Activated CD4-positive, alpha-beta T cell treated with anti-CD3 and anti-CD28 coated beads, Interleukin-2, amount 50 U/mL, for 16 hours (primary cell): ENCODE results near the gene BABAM2.
A peak's percentile ranks its signal among the peaks of the same experiment; 100 is the strongest.
"Not testable (repeated sequence)": the region's sequence is repeated elsewhere in the genome, so short reads cannot be mapped to it uniquely, and the experiment has no call there.

Experiments used
- DNase-seq: peaks from one replicate; pipeline ENCODE4 v3.0.0-alpha.2; 2020

BABAM2 gene

DNA sequence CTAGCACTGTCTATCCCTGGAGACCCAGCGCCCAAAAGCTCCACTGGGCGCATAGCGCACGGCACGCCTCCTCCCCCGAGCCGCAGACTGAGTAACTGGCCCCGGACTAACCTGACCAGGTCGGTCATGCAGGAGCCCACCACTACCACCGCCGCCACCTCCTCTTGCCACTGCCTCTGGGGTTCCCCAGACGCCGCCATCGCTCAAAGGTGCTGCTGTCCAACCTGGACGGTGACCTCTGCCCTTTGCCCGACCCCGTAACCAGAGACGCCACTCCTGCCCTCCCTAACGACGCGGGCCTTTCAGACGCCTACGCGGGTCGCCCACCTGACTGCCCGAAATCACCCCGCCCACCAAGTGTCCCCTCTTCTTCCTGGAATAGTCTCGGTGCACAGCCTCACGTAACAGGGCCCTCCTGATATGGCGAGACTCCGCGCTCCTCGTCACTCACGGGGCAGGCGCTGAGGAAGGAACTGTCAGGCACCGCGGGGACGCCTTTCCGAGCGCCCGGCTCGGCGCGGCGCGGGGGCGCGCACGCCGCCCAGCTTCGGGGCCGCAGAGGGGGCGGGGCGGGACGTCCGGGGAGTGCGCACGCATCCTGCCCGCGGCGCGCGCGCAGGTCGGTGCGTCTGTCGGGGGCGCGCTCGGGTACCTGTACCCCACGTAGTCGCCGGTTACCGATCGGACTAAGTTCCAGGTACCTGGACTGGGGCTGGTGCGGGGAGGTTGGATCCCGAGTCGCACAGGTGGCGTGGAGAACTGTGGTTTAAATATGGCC, at the start of gene BABAM2, which contains the start of gene RBKS:
BABAM2 (plus strand) TSS at position 584 of the 778 bp plus-strand sequence. CDS start 3,828 bp downstream, outside the sequence.
RBKS (minus strand) TSS at position 242 of the 778 bp plus-strand sequence; CDS start at position 200, 42 bp downstream.
- peak; percentile 89 for DNase-seq

DNA sequence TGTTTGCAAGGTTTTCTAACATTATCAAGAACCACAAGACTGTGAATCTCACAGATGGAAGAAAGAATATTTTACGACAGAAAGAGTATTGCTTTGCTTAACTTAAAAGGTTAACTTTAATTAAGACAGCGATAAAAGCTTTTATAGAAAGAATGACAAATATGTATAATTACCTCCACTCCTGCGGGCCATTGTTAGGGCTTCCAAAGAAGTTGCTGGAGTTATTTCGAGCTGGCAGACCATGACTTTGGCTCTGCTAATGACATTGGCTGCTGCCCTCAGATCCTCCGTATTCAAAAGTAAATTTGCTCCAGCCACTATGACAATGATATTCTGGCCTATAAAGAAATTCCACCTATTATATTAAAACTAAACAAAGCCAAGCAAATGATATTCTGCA, 47.6 kb upstream of the BABAM2 start:
- DNase-seq, result no peak

DNA sequence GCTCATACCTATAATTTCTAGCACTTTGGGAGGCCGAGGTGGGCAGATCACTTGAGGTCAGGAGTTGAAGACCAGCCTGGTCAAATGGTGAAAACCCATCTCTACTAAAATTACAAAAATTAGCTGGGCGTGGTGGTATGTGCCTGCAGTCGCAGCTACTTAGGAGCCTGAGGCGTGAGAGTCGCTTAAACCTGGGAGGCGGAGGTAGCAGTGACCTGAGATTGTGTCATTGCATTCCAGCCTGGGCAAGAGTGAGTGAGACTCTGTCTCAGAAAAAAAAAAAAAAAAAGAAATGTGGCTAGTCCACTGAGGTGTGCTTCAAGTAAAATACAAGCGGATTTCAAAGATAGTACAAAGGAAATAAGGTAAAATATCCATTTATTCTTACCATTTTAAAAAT, 46.5 kb upstream of the BABAM2 start:
- DNase-seq, result no peak

DNA sequence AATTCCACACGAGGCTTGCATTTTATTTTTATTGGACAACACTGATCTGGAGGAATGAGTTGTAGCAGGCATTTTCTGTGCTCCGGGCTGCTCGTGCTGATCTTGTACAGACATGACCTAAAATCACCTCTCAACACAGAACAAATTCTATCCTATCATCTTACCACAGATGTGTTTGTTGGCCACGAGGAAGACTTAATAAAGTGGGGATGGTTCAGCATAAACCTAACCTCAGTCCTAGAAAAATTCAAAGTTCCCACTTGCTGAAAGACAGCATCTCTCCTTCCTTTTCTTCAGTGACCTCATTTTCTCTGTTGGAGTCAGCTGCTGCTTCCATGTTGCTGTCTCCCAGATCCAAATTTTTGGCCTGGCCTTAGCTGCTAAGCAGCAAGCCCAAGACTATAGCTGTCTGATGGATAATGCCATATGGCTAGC, 45.7 kb upstream of the BABAM2 start:
- no peak for DNase-seq

DNA sequence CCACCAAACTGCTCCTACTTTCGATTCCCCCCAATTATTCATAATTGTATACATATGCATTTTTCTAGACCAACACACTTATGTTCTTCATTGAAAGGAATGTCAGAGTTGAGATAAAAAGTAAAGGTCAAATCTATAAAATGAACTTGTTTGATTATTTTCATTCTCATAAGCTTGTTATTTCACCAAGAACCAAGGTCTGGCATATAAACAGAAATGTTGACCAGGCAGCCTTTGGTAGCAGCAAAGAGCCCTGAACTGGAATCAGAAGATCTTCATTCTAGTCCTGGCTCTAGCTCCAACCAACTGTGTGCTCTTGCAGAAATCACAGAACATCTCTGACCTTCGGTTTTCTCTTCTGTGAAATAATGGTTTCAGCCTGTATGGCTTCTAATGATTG, 43.2 kb upstream of the BABAM2 start:
- no peak for DNase-seq

DNA sequence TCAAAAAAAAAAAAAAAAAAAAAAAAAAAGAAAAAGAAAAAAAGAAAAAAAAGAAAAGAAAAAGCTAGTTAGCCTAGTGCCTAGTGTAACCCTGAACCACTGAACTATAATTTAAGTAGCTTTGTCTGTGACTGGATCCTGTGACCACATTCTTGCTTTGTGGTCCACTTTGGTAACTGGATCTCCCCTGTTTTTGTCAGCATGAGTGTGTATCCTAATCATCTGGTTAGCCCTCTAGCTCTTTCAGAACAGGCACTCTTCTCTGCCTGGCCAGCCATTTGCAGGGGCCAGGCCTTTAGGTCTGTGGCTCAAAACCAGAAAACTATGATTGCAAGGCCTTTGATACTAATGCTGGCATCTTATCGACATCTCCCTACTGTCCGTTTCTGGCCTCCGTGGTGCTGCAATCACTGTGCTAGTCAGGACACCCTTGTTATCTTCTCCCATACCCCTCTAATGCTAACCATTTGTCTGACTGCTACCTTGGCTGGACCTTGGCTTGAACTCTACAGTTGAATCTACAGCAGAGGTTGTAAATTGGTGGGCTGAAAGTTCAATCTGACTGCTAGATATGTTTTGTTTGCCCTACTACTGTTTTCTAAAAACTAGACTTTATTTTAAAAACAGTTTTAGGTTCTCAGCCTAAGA, 40.8 kb upstream of the BABAM2 start:
- DNase-seq, result no peak

DNA sequence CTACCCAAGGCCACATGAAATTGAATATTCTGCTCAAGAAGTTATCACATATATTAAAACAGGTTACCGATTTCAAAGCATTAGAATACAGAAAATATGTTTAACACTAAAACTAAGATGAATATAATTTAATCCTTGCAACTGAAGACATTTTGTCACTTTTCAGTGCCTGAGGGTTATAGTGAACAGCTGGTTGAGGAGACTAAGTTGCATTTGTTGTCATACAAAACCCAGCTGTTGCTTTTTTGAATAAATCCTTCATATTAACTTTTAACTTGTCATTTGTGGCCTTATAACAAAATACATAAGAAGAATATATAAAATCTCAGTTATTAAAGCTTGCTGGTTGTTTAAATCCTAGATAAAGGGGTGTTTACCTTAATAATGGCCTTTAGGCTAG, 37.8 kb upstream of the BABAM2 start:
- no peak for DNase-seq

DNA sequence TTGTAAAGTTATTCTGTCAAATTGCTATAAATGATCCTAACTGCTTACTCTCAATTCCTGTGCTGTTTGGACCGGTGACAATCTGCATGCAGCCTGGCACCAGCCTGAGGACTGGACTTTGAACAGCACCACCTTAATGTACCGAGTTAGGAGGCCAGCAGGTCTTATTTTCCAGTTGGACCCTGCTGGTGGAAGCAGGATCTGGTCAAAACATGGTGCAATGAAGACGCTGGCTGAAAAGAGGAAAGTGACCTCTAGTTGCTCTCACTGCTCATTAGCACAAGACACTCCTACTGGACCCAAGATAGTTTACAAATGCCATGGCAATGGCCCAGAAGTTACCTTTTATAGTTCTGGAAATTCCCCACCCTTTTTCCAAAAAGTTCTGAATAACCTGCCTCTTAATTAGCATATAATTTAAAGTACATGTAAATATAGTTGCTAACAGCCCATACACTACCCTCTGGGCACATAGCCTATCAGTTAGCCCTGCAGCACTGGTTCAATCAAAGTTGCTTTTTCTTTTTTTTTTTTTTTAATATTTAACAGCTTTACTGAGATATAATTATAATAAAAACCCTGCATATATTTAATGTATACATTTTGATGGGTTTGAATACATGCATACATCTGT, 36.2 kb upstream of the BABAM2 start:
- no peak for DNase-seq

DNA sequence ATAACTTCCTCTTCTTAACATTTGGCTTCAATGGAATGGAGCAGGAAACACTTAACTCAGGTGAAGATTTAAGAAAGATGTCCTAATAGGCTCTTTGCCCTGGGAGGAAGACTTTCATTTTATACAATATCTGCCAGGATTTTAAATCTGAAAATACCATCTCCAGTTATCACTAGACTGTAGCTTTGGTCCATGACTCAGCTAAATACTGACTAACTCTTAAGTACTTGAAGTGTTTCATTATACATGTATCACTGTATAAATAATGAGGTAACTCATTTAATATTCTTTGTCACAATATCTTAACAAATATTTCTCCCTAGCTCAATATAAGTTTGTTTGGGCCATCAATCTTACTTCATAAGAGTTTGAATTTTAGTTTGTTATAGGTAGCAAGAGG, 35.1 kb upstream of the BABAM2 start:
- peak; percentile 35 for DNase-seq

DNA sequence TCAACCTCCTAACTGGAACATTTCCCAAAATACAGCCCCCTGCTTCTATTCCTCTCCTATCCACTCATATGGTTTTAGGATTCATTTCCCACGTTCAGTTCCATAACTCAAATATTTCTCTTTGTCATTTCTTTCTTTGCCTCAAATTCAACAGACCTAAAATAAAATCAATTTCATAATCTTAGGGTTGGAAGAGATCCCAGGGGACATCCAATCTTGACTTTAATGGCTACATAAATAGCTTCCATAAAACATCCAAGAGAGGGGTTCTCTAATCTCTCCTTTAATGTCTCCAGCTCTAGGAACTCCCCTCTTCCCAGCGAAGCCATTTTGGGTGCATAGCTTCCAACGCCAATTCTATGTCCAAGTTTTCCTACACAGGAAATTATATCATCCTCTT, 34.1 kb upstream of the BABAM2 start:
- DNase-seq, result no peak

DNA sequence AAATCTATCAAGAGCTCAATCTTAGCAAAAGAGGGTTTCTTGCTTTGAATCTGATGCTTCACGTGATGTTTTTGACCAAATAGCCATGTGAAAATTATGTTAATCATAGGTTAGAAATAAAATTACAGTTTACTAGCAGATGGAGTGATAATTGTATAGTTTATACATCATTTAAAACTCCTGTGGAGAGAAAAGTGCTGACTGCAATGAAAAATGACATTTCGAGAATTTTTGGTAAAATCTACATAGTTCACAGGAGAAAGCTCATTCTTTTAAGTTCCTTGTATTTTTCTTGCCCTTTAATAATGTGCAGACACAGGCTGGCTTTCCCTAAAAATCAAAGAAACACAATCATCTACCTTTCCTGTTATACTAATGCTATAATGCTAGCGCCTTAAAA, 33.6 kb upstream of the BABAM2 start:
- DNase-seq, result no peak

DNA sequence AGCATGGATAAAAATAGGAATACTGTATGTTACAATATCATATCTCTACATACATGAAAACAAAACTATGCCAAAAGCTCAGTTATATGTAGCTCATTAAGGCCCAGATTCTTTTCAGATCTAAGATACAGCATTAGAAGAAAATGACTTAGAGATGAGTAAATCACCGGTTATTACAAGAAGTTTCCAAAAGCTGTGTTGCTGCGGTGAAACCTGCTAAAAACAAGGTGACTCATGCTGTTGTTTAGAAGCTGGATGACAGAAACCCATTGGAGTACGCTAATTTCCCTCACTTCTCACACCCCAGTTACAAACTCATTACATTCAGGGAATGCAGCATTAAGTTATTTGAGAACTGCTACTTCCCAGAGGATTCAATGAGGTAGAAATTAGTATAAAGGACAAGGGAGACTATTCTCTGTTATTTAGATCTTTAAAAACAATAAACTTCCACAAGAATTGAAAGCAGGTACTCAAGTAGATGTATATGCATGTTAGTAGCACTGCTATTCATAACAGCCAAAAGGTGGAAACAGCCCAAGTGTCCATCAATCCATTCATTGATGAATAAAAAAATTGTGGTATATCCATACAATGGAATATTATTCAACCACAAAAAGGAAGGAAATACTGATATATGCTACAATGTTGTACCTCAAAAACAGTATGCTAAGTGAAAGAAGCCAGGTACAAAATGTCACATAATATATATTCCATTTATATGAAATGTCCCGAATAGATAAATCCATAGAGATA, 32.9 kb upstream of the BABAM2 start:
- DNase-seq, result peak; percentile 80

DNA sequence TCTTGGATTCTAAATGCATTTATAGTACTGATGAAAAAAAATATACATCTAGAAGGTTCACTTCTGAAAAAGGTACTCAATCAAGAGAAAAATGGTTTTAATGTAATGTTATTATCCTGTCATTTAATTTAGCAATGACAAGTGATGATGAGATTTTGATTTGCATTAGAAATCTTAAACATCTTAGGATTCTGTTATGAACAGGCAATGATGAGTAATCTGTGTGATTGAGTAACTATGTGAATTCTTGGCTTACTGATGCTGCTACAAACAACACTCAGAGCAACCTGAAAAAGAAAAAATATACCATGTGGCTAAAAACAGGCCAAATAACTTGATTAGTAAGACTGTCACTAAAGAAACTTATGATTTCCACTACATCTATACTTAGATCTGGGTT, 30.4 kb upstream of the BABAM2 start:
- DNase-seq, result peak; percentile 70

DNA sequence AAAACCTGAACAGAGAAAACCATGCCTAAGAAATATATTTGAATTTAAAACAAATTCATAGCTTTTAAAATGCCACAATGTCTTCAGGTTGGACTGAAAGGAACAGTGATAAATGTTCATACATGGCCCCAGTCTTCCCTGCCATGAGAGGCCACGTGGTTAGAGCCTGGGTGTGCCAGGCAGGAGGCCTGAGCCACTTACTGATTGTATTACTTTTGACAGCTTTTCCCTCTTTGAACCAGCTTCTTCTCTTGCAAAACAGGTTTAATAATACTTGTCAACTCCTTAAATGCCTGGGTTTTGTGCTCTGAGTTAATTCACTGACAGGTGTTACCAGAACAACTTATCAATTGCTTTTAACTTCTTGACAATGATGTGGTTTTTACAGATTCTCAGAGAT, 27.4 kb upstream of the BABAM2 start:
- DNase-seq, result no peak

DNA sequence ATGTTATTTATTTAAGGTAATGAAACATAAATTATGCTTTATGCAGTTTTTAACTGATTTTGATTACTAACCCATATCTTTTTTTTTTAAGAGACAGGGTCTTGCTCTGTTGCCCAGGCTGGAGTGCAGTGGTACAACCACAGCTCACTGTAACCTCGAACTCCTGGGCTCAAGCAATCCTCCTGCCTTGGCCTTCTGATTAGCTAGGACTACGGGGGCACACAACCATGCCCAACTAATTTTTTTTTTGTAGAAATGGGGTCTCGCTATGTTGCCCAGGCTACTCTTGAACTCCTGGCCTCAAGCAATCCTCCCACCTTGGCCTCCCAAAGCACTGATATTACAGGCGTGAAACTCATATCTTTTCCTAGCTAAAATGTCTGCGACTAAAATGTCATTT, 26.6 kb upstream of the BABAM2 start:
- DNase-seq, result not testable (repeated sequence)

DNA sequence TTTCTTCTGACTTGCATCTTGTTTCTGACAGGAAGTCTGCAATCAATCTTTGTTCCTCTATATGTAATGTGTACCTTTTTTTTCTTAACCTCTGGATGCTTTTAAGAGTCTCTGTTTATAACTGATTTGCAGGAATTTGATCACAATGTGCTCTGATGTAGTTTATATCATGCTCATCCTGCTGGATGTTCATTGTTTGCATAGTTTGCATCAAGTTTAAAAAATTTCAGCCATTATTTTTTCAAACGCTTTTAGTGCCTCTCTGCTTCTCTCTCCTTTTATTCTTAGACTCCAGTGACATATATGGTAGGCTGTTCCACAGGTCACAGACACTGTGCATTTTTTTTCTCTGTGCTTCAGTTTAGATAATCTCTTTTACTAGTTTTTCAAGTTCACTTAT, 24.3 kb upstream of the BABAM2 start:
- DNase-seq, result no peak

DNA sequence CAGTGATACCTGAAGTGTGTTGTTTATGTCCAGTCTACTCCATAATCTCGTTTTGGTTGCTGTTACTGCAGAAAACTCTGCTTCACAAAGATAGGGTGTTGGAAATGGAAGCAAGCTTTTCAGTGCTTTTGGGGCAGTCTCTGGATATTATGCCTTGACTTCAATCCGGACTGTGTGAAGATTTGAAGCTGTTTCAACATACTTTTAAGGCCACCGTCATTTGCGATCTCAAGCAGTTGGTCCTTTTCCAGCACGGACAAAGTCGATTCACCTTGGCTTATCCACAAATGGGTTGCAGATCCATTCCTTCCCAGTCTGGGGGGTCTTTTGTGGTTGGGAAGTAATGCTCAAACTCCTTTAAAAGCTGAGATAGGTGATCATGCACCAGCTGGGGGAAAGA, 20.8 kb upstream of the BABAM2 start:
- DNase-seq, result no peak

DNA sequence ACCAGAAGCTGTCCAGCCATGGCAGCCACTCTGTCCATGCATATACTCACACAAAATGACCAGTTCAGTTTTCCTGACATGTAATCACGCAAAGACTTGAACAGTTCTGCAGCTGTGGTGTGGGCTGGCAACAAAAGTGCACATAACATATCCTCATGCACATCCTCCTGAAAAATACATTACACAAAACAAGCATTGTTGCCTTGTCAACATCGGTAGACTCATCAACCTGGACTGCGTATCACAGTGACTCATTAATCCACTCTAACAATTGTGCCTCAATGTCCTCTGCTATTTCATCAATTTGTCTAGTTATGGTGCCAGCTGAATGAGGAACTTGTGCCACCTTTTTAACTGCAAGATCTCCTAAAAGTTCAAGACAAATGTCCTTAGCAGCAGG, 19.8 kb upstream of the BABAM2 start:
- no peak for DNase-seq

DNA sequence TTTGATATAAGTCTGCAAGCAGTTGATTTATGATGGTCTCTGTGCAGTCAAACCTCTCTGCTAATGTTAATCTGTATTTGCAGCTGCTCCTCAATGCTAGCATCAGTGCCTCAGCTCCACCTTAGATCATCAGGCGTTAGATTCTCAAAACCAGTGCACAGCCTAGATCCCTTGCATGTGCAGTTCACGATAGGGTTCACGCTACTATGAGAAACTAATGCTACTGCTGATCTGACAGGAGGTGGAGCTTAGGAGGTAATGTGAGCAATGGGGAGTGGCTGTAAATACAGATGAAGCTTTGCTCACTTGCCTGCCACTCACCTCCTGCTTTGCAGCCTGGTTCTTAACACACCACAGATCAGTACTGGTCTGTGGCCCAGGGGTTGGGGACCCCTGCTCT, 18.7 kb upstream of the BABAM2 start:
- DNase-seq, result no peak

DNA sequence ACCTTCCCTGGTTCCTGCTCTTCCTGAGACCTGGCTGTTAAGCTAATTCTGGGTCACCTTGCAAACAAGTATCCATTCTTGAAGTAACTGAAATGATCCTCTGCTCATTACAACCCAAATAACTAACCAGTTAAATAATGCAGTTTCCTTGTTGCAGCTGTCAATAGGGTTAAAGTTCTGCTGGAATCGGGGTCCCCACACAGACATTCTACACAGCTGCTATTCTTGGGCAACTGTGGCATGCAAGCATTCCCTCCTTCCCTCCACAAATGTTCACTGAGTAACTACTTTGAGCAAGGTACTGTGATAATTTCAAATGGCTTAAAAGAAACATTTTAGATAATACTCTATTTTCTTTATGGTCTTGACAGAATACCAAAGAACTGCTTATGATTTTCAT, 17.4 kb upstream of the BABAM2 start:
- DNase-seq, result no peak

DNA sequence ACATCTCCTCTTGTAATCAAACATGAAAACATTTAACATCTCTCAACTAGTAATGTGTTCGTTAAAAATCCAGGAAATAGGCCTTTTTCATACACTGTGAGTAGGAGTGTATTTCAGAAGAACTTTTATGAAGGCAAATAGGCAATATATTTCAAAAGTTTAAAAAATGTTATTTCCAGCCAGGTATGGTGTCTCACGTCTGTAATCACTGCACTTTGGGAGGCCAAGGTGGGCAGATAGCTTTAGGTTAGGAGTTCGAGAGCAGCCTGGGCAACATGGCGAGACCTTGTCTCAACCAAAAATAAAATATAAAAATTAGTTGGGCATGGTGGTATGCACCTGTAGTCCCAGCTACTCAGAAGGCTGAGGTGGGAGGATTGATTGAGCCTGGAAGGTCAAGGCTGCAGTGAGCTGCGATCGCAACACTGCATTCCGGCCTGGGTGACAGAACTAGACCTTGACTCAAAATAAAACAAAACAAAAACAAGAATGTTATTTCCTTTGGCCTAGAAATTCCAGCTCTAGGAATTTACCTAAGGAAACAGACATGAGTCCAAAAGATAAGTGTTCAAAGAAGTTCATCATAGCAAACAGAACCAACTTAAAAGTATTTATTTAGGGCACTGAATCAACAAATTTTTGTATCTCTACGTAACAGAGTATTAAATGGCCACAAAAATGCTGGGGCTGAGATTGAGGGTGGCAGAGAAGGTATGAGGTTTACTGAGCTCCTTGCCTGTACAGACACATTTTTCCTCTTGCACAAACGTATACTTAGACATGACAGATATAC, 15.2 kb upstream of the BABAM2 start:
- no peak for DNase-seq

DNA sequence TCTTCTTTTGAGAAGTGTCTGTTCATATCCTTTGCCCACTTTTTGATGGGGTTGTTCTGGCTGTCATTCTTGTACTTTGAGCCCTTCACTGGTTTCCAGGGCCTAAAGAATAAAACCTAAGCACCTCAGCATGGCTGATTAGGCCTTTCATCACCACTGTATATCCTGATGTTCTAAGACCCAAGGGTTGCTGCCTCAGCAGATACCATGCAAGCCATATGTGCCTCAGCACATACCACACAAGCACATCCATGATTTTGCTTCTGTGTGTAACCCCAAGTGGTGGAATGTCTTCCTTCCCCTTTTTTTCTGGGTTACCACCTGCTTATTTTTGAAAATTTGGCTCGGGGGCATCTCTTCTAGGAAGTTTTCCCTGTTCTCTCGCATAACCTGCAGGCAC, 11.7 kb upstream of the BABAM2 start:
- DNase-seq, result no peak
